ENCODE results near the gene PLA2G4B. TPM values are rescaled to one million over a fixed set of nuclear protein-coding genes. Genes with fewer than 3 reads are reported as not detected.

Gene PLA2G4B
- total RNA-seq, 1 experiment from 2014 or later, result 3.7 TPM

- peaks cover 3 to 17% (median 8%) of the 10 kb centered on the region in 3 experiments; a peak in 6 of 7 replicates for H3K36me3 Mint-ChIP-seq (ENCODE audit: insufficient read depth in 1 of 3, low read depth in 3 of 3)
- Histone ChIP-seq H3K9ac (ENCODE audit: extremely low read depth, insufficient read length, low read length) (no peak overlapping the region), H3K14ac (ENCODE audit: insufficient read depth, low read length) (no peak overlapping the region), H3T11ph (ENCODE audit: low read length) (no peak overlapping the region), H2BK120ac (ENCODE audit: low read depth, low read length, poor library complexity, severe bottlenecking) (no peak overlapping the region), H3K27ac (ENCODE audit: insufficient read length, low read depth, low read length) (no peak overlapping the region), H3K4me2 (ENCODE audit: insufficient read depth, insufficient read length, low read length) (no peak overlapping the region), H3K18ac (ENCODE audit: insufficient read length, low read depth, low read length) (no peak overlapping the region), H3K4me1 (ENCODE audit: insufficient read depth, low read length) (no peaks in the 10 kb centered on the region), H3K23ac (ENCODE audit: insufficient read length, low read depth, low read length) (no peak overlapping the region), H2BK12ac (ENCODE audit: insufficient read length, low read depth, low read length) (no peak overlapping the region), H3K79me1 (ENCODE audit: insufficient read depth, low read depth, low read length, poor library complexity, severe bottlenecking) (no peaks in the 10 kb centered on the region), H2BK5ac (ENCODE audit: insufficient read length, low read length) (no peak overlapping the region), H3K9me3 (ENCODE audit: control insufficient read depth, low read depth, low read length) (no peaks in the 10 kb centered on the region), H4K91ac (ENCODE audit: insufficient read length, low read depth, low read length) (no peak overlapping the region), H2BK15ac (ENCODE audit: low read depth, low read length) (no peak overlapping the region), H4K20me1 (ENCODE audit: control insufficient read depth, insufficient read depth, insufficient read length) (no peaks in the 10 kb centered on the region), H3K23me2 (ENCODE audit: insufficient read length, low read depth, low read length, poor library complexity, severe bottlenecking) (peaks cover 10% of the 10 kb centered on the region), H2AK5ac (ENCODE audit: insufficient read length, low read length) (no peak overlapping the region), H2AFZ (ENCODE audit: low read length) (no peak overlapping the region), H2BK20ac (ENCODE audit: low read depth, low read length, poor library complexity, severe bottlenecking) (no peak overlapping the region), H3K56ac (ENCODE audit: insufficient read length, low read depth, low read length) (no peak overlapping the region), H4K8ac (replicated peaks; ENCODE audit: insufficient read length, low read depth, low read length) (no peak overlapping the region), H3K79me2 (ENCODE audit: insufficient read depth, low read length) (no peaks in the 10 kb centered on the region), H4K5ac (ENCODE audit: insufficient read length, low read depth, low read length) (no peak overlapping the region), H3K4ac (ENCODE audit: low read depth, low read length) (no peak overlapping the region), H3K27me3 (ENCODE audit: insufficient read depth, low read length) (no peaks in the 10 kb centered on the region)
- no peak overlapping the region for H3K4me3 Mint-ChIP-seq
- peaks cover 7% of the 10 kb centered on the region in 2 experiments for H3K4me1 Mint-ChIP-seq
- no peaks in the 10 kb centered on the region for H3K27me3 Mint-ChIP-seq (ENCODE audit: low read depth)
- H3K27ac Mint-ChIP-seq, result no peak overlapping the region
- TF ChIP-seq, protein P1, sequence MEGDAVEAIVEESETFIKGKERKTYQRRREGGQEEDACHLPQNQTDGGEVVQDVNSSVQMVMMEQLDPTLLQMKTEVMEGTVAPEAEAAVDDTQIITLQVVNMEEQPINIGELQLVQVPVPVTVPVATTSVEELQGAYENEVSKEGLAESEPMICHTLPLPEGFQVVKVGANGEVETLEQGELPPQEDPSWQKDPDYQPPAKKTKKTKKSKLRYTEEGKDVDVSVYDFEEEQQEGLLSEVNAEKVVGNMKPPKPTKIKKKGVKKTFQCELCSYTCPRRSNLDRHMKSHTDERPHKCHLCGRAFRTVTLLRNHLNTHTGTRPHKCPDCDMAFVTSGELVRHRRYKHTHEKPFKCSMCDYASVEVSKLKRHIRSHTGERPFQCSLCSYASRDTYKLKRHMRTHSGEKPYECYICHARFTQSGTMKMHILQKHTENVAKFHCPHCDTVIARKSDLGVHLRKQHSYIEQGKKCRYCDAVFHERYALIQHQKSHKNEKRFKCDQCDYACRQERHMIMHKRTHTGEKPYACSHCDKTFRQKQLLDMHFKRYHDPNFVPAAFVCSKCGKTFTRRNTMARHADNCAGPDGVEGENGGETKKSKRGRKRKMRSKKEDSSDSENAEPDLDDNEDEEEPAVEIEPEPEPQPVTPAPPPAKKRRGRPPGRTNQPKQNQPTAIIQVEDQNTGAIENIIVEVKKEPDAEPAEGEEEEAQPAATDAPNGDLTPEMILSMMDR (conservative IDR thresholded peaks at IDR 0.05), result no peak
- DNase-seq, result no peak
- WGBS (ENCODE audit: extremely low coverage, insufficient read length, low lambda C conversion rate), result no CpG with 5 or more reads among the region's 10 CpGs
- H3K9me3 Mint-ChIP-seq, result no peaks in the 10 kb centered on the region; a peak in 1 of 5 replicates
Measured at GRCh38 chr15:41832208-41832607, 6.4 kb upstream of the PLA2G4B start.
